Measurements from ENCODE around the gene WDR18.

- TF ChIP-seq EZH2phosphoT487 (IDR thresholded peaks at IDR 0.05), result no peak
- TF ChIP-seq CTCF (IDR thresholded peaks at IDR 0.05), result no peak
- no peak for TF ChIP-seq EZH2 (IDR thresholded peaks at IDR 0.05)
Observed at GRCh38 chr19:1012334-1012733, 28.2 kb downstream of the WDR18 start.

Data from neural progenitor cell (in vitro differentiated cells).